GM12878 (cell line): ENCODE results near the gene VAV2. TPM values are rescaled to one million over a fixed set of nuclear protein-coding genes. Genes with fewer than 3 reads are reported as not detected.

Experiments used
- ATAC-seq: fragments of 200-7000 bp; cut with Tn5 transposase; 3 replicates; pipeline ENCODE4 v1.9.1; 2020; ENCODE audit warnings: mild to moderate bottlenecking, moderate library complexity
- BruUV-seq: library from RNA; stranded (reverse); fragments of 400-500 nt; replicated peaks from 2 replicates; lab custom pipeline; 2021; lab: Mats Ljungman, UMichigan
- CTCF ChIA-PET: fragments of 300-600 bp; sonication (Branson Sonifier 250); formaldehyde crosslinking; extraction: SDS; loops from one replicate; lab custom pipeline; 2021; ENCODE audit warnings: inconsistent platforms; lab: Yijun Ruan, JAX
- POLR2A ChIA-PET: fragments of 350-600 bp; formaldehyde crosslinking; extraction: SDS; loops from one replicate; lab custom pipeline; 2021; ENCODE audit warnings: inconsistent platforms; lab: Charles Lee
- RAD21 ChIA-PET: fragments of 300-600 bp; sonication (Branson Sonifier 250); formaldehyde crosslinking; loops from one replicate; lab custom pipeline; 2023; ENCODE audit warnings: antibody characterized with exemption; ENCODE audit not compliant: unreplicated experiment; lab: Charles Lee
- SMC1A ChIA-PET: fragments of 300-600 bp; sonication (Branson Sonifier 250); formaldehyde crosslinking; loops from one replicate; lab custom pipeline; 2023; ENCODE audit not compliant: unreplicated experiment, uncharacterized antibody; lab: Charles Lee
- DNase-seq: peaks from one replicate; pipeline ENCODE4 v3.0.0-alpha.2; 2011; ENCODE audit warnings: low read depth, low spot score
- FAIRE-seq: peaks from 3 replicates; lab custom pipeline; 2011; peaks lifted over from hg19 to GRCh38; lab: Jason Lieb, UNC
- H2AFZ ChIP-seq: 2 replicates; pipeline ENCODE4 v1.6.0; 2011; ENCODE audit warnings: low read depth, low read length, control low read depth; ENCODE audit not compliant: control insufficient read depth
- H3K27ac ChIP-seq: 2 replicates; pipeline ENCODE4 v1.5.1; 2011; ENCODE audit warnings: control low read depth; ENCODE audit not compliant: control insufficient read depth, insufficient read depth
- H3K27me3 ChIP-seq, 2 experiments: replicated peaks in 1 of 2; 2 replicates each; pipeline versions ENCODE4 v1.6.0 to v1.6.1; 2011; ENCODE audit warnings: low read length in 1 of 2; ENCODE audit not compliant: control insufficient read depth in 2 of 2, insufficient read depth in 2 of 2
- H3K36me3 ChIP-seq, 2 experiments: 2 replicates each; pipeline ENCODE4 v1.5.1; 2011; ENCODE audit warnings: low read length in 1 of 2; ENCODE audit not compliant: control insufficient read depth in 2 of 2, insufficient read depth in 2 of 2
- H3K4me1 ChIP-seq: 2 replicates; pipeline ENCODE4 v1.6.1; 2011; ENCODE audit warnings: mild to moderate bottlenecking, low read length, moderate library complexity, mixed read lengths; ENCODE audit not compliant: control insufficient read depth, insufficient read depth
- H3K4me2 ChIP-seq: 2 replicates; pipeline ENCODE4 v1.6.0; 2011; ENCODE audit warnings: control low read depth; ENCODE audit not compliant: control insufficient read depth, insufficient read depth
- H3K4me3 ChIP-seq: fragments of 200-600 bp; sonication (generic); 2 replicates; pipeline ENCODE4 v1.5.1; 2016
- H3K79me2 ChIP-seq: 2 replicates; pipeline ENCODE4 v1.6.0; 2011; ENCODE audit warnings: low read length; ENCODE audit not compliant: control insufficient read depth, insufficient read depth
- H3K9ac ChIP-seq: 2 replicates; pipeline ENCODE4 v1.8.0; 2011; ENCODE audit warnings: low read length, control low read depth, mixed read lengths; ENCODE audit not compliant: control insufficient read depth, insufficient read depth
- H3K9me3 ChIP-seq: replicated peaks from 3 replicates; pipeline ENCODE4 v1.5.1; 2011; ENCODE audit warnings: mild to moderate bottlenecking, low read length; ENCODE audit not compliant: control insufficient read depth, insufficient read depth
- H4K20me1 ChIP-seq: 2 replicates; pipeline ENCODE4 v1.6.0; 2011; ENCODE audit not compliant: control insufficient read depth, insufficient read depth
- BHLHE40 ChIP-seq, 2 experiments: fragments of 450-650 bp in 1 of 2; IDR thresholded peaks; 2 replicates each; pipeline ENCODE4 v1.6.1; 2011 to 2017; ENCODE audit warnings: low read depth in 2 of 2, borderline replicate concordance in 1 of 2, improper control_type of control experiment in 1 of 2, low read length in 1 of 2, mild to moderate bottlenecking in 1 of 2
- CBX5 ChIP-seq: sonication (generic); IDR thresholded peaks from 2 replicates; pipeline ENCODE4 v1.6.1; 2016; ENCODE audit warnings: low read depth, moderate library complexity, mild to moderate bottlenecking, inconsistent platforms
- EED ChIP-seq: sonication (generic); IDR thresholded peaks from 2 replicates; pipeline ENCODE4 v1.6.1; 2016; ENCODE audit warnings: antibody characterized with exemption, low read depth
- GABPA ChIP-seq: IDR thresholded peaks from 2 replicates; pipeline ENCODE4 v1.6.1; 2014; ENCODE audit warnings: antibody characterized with exemption, low read depth, mild to moderate bottlenecking, inconsistent platforms
- IKZF1 ChIP-seq: fragments of 450-650 bp; conservative IDR thresholded peaks from 2 replicates; pipeline ENCODE4 v1.6.1; 2017; ENCODE audit warnings: antibody characterized with exemption, mild to moderate bottlenecking
- IKZF2 ChIP-seq, 2 experiments: fragments of 450-650 bp; IDR thresholded peaks; 2 replicates each; pipeline ENCODE4 v1.6.1; 2017; ENCODE audit warnings: mild to moderate bottlenecking in 2 of 2, moderate library complexity in 2 of 2
- MXI1 ChIP-seq: fragments of 150-350 bp; IDR thresholded peaks from 2 replicates; pipeline ENCODE4 v1.6.1; 2011; ENCODE audit warnings: low read depth, mild to moderate bottlenecking, inconsistent platforms, low read length, improper control_type of control experiment
- RAD21 ChIP-seq: IDR thresholded peaks from 2 replicates; pipeline ENCODE4 v1.6.1; 2011; ENCODE audit warnings: mild to moderate bottlenecking, low read depth, low read length, moderate library complexity; ENCODE audit not compliant: insufficient read depth
- SUZ12 ChIP-seq: fragments of 200-600 bp; sonication (generic); IDR thresholded peaks from one replicate; pipeline ENCODE4 v1.6.1; 2018; ENCODE audit warnings: antibody characterized with exemption, mild to moderate bottlenecking; ENCODE audit not compliant: unreplicated experiment
- WGBS: methylation state at CpG from one replicate; pipeline ENCODE4 v1.1.6; 2016; ENCODE audit warnings: low lambda C conversion rate; ENCODE audit not compliant: insufficient replicate concordance, insufficient coverage; ENCODE audit errors: missing lambda C conversion rate; 5-methylcytosine and 5-hydroxymethylcytosine counted together
- in situ Hi-C: fragments of 300-500 bp; cut with MboI; formaldehyde crosslinking; loops from 9 replicates; pipeline ENCODE4 v1.14.3; 2018; ENCODE audit warnings: mixed read lengths
- intact Hi-C: fragments of 100-400 bp; cut with micrococcal nuclease; formaldehyde crosslinking; loops from one replicate; pipeline ENCODE4 v1.14.2; 2022; ENCODE audit not compliant: unreplicated experiment
- polyA plus RNA-seq, 11 experiments: library from polyadenylated mRNA; depleted of rRNA in 4 of 11; unstranded in 6 of 11; stranded (reverse) in 5 of 11; fragments of >200 nt; fragmentation: Nextera tagmentation in 4 of 11; fragmentation: Illumina TruSeq in 1 of 11; extraction: Ambion mirVana in 4 of 11; extraction: Trizol in 1 of 11; gene quantifications; 1 replicate in 1 of 11; 2 replicates in 10 of 11; pipeline versions ENCODE4 v1.2.1 to v1.2.3, GENCODE V29; 2011 to 2016; ENCODE audit warnings: inconsistent platforms in 2 of 11, missing spikeins in 2 of 11, low read depth in 1 of 11
- total RNA-seq, 4 experiments: library from RNA; depleted of rRNA in 3 of 4; stranded (reverse); fragments of >200 nt in 3 of 4; fragmentation: Illumina TruSeq in 1 of 4; extraction: Trizol in 1 of 4; gene quantifications; 2 replicates each; pipeline versions ENCODE4 v1.2.1 to v1.2.3, GENCODE V29; 2013 to 2021
- TF ChIP-seq, protein P1 (sequence below): IDR thresholded peaks from 2 replicates; pipeline ENCODE4 v1.6.1; 2012; ENCODE audit warnings: improper control_type of control experiment, low read depth, low read length; ENCODE audit not compliant: insufficient replicate concordance
- TF ChIP-seq, protein P2 (sequence below): fragments of 450-650 bp; IDR thresholded peaks from 2 replicates; pipeline ENCODE4 v1.6.1; 2016; ENCODE audit warnings: mild to moderate bottlenecking, moderate library complexity, borderline replicate concordance

Gene VAV2
- total and polyA plus RNA-seq, 10 of the 15 experiments (the other 5 are each of a cell fraction or from before 2014, with no cell fraction given): 0.13 to 43.9 (median 16.9) TPM

DNA sequence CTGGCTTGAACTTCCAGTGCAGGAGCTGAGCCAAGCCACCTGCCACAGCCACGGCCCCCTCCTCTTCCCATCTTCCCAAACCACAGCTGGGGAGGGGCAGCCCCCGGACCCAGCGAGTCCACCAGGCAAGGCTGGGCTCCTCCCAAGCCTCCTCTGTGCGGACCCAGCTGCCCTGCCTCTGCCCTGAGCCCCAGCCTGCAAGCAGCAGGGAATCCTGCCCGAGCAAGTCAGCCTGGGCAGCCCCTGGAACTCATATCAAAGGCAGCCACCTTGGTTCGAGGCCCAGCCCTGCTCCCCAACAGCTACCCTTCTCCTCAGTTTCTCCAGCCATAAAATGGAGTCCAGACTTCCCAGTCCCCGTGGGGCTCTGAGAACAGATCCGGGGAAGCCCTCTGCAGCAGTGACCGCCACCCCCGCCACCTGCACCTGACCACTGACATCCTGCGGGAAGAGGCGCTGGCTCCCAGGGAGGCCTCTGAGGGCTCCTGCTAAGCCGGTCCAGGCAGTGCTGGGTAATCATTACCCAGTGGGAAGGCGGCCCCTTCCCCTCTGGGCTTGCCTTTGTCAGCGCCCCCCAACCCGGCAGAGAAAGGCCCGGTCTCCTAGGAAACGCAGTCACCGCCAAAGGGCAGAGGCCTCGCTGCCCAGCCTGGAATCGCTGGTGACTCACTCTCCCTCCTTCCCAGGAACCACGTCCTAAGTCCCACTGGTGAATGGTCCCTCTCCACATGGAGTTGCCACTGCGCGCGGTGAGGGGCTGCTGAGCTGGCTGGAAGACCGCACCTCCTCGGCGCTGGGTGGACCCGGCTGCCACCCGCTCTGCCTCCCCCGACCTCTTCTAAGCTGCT, 1.5 kb downstream of the VAV2 start:
- ChIA-PET RAD21 (interaction anchor here (0.7 to 2.7 kb wide), 10 partner anchors 23 to 209 kb away, joined by 3 to 21 read pairs (median 3); no protein-coding TSS in a partner anchor), POLR2A (interaction anchor here (0.6 to 1.6 kb wide), 8 partner anchors 10 to 198 kb away, joined by 3 to 12 read pairs (median 4); no protein-coding TSS in a partner anchor), CTCF (interaction anchor here (0.9 to 1.9 kb wide), 5 partner anchors 35 to 208 kb away, joined by 3 to 7 read pairs (median 4); no protein-coding TSS in a partner anchor), SMC1A (interaction anchor here (0.8 to 2.2 kb wide), 5 partner anchors 29 to 46 kb away, joined by 3 to 18 read pairs (median 7); no protein-coding TSS in a partner anchor)
- Histone ChIP-seq H3K36me3 (no peaks in the 10 kb centered on the region; a peak in 1 of 4 replicates), H4K20me1 (peaks cover 6% of the 10 kb centered on the region; the same call in 1 of the 2 replicates), H3K4me2 (peak overlapping the region; percentile 92), H3K27ac (peak overlapping the region; percentile 58), H2AFZ (no peak overlapping the region), H3K79me2 (peaks cover 71% of the 10 kb centered on the region), H3K9ac (peak overlapping the region; percentile 80), H3K4me1 (peaks cover 15% of the 10 kb centered on the region), H3K9me3 (no peaks in the 10 kb centered on the region), H3K4me3 (peak overlapping the region; percentile 96), H3K27me3 (no peaks in the 10 kb centered on the region)
- intact Hi-C loops (loop anchor here (5.0 kb wide), 1 partner anchor 403 kb away; no protein-coding TSS in a partner anchor), in situ Hi-C loops (loop anchor here (5.0 kb wide), 1 partner anchor 203 kb away; no protein-coding TSS in a partner anchor)
- DNase-seq: no peak
- no TSS peak for BruUV-seq
- under 1% methylated on average over 31 of the region's 31 CpGs for WGBS
- ATAC-seq: no peak
- TF ChIP-seq IKZF1 (peak; percentile 36; the same call in 1 of the 2 replicates), RAD21 (no peak), EED (peak; percentile 18; the same call in 1 of the 2 replicates), BHLHE40 (IDR thresholded peaks at IDR 0.05; ENCODE audit: borderline replicate concordance in 1 of 2, low read depth in 2 of 2, low read length in 1 of 2) (peak in 1 of 2 experiments; percentile 21; a peak in 1 of 4 replicates), GABPA (no peak), IKZF2 (IDR thresholded peaks at IDR 0.05) (peak in 1 of 2 experiments; percentile 29; a peak in 1 of 4 replicates), MXI1 (peak; percentile 27; the same call in 1 of the 2 replicates), CBX5 (no peak), SUZ12 (no peak)
- TF ChIP-seq, protein P1, sequence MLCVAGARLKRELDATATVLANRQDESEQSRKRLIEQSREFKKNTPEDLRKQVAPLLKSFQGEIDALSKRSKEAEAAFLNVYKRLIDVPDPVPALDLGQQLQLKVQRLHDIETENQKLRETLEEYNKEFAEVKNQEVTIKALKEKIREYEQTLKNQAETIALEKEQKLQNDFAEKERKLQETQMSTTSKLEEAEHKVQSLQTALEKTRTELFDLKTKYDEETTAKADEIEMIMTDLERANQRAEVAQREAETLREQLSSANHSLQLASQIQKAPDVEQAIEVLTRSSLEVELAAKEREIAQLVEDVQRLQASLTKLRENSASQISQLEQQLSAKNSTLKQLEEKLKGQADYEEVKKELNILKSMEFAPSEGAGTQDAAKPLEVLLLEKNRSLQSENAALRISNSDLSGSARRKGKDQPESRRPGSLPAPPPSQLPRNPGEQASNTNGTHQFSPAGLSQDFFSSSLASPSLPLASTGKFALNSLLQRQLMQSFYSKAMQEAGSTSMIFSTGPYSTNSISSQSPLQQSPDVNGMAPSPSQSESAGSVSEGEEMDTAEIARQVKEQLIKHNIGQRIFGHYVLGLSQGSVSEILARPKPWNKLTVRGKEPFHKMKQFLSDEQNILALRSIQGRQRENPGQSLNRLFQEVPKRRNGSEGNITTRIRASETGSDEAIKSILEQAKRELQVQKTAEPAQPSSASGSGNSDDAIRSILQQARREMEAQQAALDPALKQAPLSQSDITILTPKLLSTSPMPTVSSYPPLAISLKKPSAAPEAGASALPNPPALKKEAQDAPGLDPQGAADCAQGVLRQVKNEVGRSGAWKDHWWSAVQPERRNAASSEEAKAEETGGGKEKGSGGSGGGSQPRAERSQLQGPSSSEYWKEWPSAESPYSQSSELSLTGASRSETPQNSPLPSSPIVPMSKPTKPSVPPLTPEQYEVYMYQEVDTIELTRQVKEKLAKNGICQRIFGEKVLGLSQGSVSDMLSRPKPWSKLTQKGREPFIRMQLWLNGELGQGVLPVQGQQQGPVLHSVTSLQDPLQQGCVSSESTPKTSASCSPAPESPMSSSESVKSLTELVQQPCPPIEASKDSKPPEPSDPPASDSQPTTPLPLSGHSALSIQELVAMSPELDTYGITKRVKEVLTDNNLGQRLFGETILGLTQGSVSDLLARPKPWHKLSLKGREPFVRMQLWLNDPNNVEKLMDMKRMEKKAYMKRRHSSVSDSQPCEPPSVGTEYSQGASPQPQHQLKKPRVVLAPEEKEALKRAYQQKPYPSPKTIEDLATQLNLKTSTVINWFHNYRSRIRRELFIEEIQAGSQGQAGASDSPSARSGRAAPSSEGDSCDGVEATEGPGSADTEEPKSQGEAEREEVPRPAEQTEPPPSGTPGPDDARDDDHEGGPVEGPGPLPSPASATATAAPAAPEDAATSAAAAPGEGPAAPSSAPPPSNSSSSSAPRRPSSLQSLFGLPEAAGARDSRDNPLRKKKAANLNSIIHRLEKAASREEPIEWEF: no peak
- TF ChIP-seq, protein P2, sequence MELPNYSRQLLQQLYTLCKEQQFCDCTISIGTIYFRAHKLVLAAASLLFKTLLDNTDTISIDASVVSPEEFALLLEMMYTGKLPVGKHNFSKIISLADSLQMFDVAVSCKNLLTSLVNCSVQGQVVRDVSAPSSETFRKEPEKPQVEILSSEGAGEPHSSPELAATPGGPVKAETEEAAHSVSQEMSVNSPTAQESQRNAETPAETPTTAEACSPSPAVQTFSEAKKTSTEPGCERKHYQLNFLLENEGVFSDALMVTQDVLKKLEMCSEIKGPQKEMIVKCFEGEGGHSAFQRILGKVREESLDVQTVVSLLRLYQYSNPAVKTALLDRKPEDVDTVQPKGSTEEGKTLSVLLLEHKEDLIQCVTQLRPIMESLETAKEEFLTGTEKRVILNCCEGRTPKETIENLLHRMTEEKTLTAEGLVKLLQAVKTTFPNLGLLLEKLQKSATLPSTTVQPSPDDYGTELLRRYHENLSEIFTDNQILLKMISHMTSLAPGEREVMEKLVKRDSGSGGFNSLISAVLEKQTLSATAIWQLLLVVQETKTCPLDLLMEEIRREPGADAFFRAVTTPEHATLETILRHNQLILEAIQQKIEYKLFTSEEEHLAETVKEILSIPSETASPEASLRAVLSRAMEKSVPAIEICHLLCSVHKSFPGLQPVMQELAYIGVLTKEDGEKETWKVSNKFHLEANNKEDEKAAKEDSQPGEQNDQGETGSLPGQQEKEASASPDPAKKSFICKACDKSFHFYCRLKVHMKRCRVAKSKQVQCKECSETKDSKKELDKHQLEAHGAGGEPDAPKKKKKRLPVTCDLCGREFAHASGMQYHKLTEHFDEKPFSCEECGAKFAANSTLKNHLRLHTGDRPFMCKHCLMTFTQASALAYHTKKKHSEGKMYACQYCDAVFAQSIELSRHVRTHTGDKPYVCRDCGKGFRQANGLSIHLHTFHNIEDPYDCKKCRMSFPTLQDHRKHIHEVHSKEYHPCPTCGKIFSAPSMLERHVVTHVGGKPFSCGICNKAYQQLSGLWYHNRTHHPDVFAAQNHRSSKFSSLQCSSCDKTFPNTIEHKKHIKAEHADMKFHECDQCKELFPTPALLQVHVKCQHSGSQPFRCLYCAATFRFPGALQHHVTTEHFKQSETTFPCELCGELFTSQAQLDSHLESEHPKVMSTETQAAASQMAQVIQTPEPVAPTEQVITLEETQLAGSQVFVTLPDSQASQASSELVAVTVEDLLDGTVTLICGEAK: no peak
- FAIRE-seq: no peak
